Tibial artery (tissue), 4 donors: ENCODE measurements around the gene PRKCD.
A peak's percentile ranks its signal among the peaks of the same experiment; 100 is the strongest.

Source experiments
- DNase-seq, 2 donors: peaks; one replicate each; pipeline ENCODE4 v3.0.0-alpha.2; 2019
- H3K27ac ChIP-seq, 2 donors: fragments of 200-600 bp; sonication (generic) in 1 of 2; 1 replicate in 1 of 2; 2 replicates in 1 of 2; pipeline ENCODE4 v1.5.1; 2018 to 2019; ENCODE audit warnings: mild to moderate bottlenecking in 1 of 2
- H3K27me3 ChIP-seq, 2 donors: fragments of 200-600 bp; sonication (generic) in 1 of 2; one replicate each; pipeline versions ENCODE4 v1.5.1 to v1.6.0; 2016 to 2019
- H3K36me3 ChIP-seq, 3 donors: fragments of 200-600 bp; sonication (generic) in 2 of 3; one replicate each; pipeline ENCODE4 v1.5.1; 2016 to 2019; ENCODE audit warnings: mild to moderate bottlenecking in 2 of 3
- H3K4me1 ChIP-seq, 4 donors: fragments of 200-600 bp; sonication (generic) in 2 of 4; 1 replicate in 3 of 4; 2 replicates in 1 of 4; pipeline ENCODE4 v1.5.1; 2016 to 2019
- H3K4me3 ChIP-seq, 2 donors: fragments of 200-600 bp; sonication (generic) in 1 of 2; 1 replicate in 1 of 2; 2 replicates in 1 of 2; pipeline ENCODE4 v1.5.1; 2018 to 2019; ENCODE audit warnings: mild to moderate bottlenecking in 2 of 2
- H3K9me3 ChIP-seq, 3 donors: fragments of 200-600 bp; sonication (generic) in 1 of 3; one replicate each; pipeline ENCODE4 v1.5.1; 2016 to 2019
- CTCF ChIP-seq, 2 experiments: fragments of 200-600 bp in 1 of 2; fragments of 450-650 bp in 1 of 2; IDR thresholded peaks; one replicate each; pipeline ENCODE4 v1.5.1; 2017 to 2019; ENCODE audit warnings: antibody characterized with exemption in 2 of 2, mild to moderate bottlenecking in 1 of 2, moderate library complexity in 1 of 2
- intact Hi-C: fragments of 100-400 bp; cut with DNase I; formaldehyde crosslinking; loops from one replicate; pipeline ENCODE4 v1.15.0; 2023; ENCODE audit warnings: low total_unique reads

PRKCD gene

GRCh38 chr3:53215816-53216215, 54.8 kb downstream of the PRKCD start:
- Histone ChIP-seq H3K4me3 (no peak overlapping the region), H3K27me3 (no peaks in the 10 kb centered on the region), H3K36me3 (no peaks in the 10 kb centered on the region), H3K9me3 (no peaks in the 10 kb centered on the region), H3K27ac (no peak overlapping the region), H3K4me1 (no peaks in the 10 kb centered on the region)
- no peak for DNase-seq
- intact Hi-C loops: no loop called here
- no peak for TF ChIP-seq CTCF (IDR thresholded peaks at IDR 0.05)

GRCh38 chr3:53216723-53217122, 55.7 kb downstream of the PRKCD start:
- no peak for TF ChIP-seq CTCF (IDR thresholded peaks at IDR 0.05)
- Histone ChIP-seq H3K36me3 (no peaks in the 10 kb centered on the region), H3K9me3 (no peaks in the 10 kb centered on the region), H3K4me3 (no peak overlapping the region), H3K4me1 (no peaks in the 10 kb centered on the region), H3K27me3 (no peaks in the 10 kb centered on the region), H3K27ac (no peak overlapping the region)
- DNase-seq: no peak
- intact Hi-C loops: no loop called here

- H3K27me3 ChIP-seq: no peaks in the 10 kb centered on the region
- H3K4me1 ChIP-seq: no peaks in the 10 kb centered on the region
- H3K4me3 ChIP-seq: no peak overlapping the region
- no peaks in the 10 kb centered on the region for H3K9me3 ChIP-seq
- TF ChIP-seq CTCF (IDR thresholded peaks at IDR 0.05): no peak
- intact Hi-C loops: no loop called here
- no peak overlapping the region for H3K27ac ChIP-seq
- H3K36me3 ChIP-seq: no peaks in the 10 kb centered on the region
- no peak for DNase-seq
Observed at GRCh38 chr3:53217175-53217574, 56.2 kb downstream of the PRKCD start.

- peak in 1 of 2 donors; percentile 44 for DNase-seq
- Histone ChIP-seq H3K9me3 (no peaks in the 10 kb centered on the region), H3K27ac (no peak overlapping the region), H3K4me1 (no peaks in the 10 kb centered on the region), H3K27me3 (no peaks in the 10 kb centered on the region), H3K4me3 (no peak overlapping the region), H3K36me3 (peaks cover 0 to 7% (median 0%) of the 10 kb centered on the region in 3 donors)
- TF ChIP-seq CTCF (IDR thresholded peaks at IDR 0.05): no peak
- intact Hi-C loops: no loop called here
Observed at GRCh38 chr3:53218131-53218530, 57.1 kb downstream of the PRKCD start.

GRCh38 chr3:53219895-53220483, 59.0 kb downstream of the PRKCD start:
- intact Hi-C loops: loop anchor here (5.0 kb wide), 1 partner anchor 487 kb away; no protein-coding TSS in a partner anchor
- H3K9me3 ChIP-seq: no peaks in the 10 kb centered on the region
- H3K4me3 ChIP-seq: no peak overlapping the region
- H3K27me3 ChIP-seq: no peaks in the 10 kb centered on the region
- peak; percentile 80 to 89 for DNase-seq
- peak; percentile 83 to 92 for TF ChIP-seq CTCF (IDR thresholded peaks at IDR 0.05)
- H3K27ac ChIP-seq: no peak overlapping the region
- H3K4me1 ChIP-seq: no peaks in the 10 kb centered on the region
- peaks cover 11 to 26% (median 15%) of the 10 kb centered on the region in 3 donors for H3K36me3 ChIP-seq

- Histone ChIP-seq H3K36me3 (peaks cover 25 to 39% (median 29%) of the 10 kb centered on the region in 3 donors), H3K9me3 (no peaks in the 10 kb centered on the region), H3K4me1 (no peaks in the 10 kb centered on the region), H3K27me3 (no peaks in the 10 kb centered on the region), H3K4me3 (no peak overlapping the region), H3K27ac (no peak overlapping the region)
- no peak for TF ChIP-seq CTCF (IDR thresholded peaks at IDR 0.05)
- intact Hi-C loops: loop anchor here (5.0 kb wide), 1 partner anchor 486 kb away; no protein-coding TSS in a partner anchor
- DNase-seq: no peak
Observed at GRCh38 chr3:53221345-53221744, 60.3 kb downstream of the PRKCD start.
